ENCODE measurements around the gene GOLGA8A.
"Not testable (repeated sequence)": the region's sequence is repeated elsewhere in the genome, so short reads cannot be mapped to it uniquely, and the experiment has no call there.

GRCh38 chr15:34397637-34398259, 39.9 kb downstream of the GOLGA8A start:
- not testable (repeated sequence) for TF ChIP-seq CTCF (conservative IDR thresholded peaks at IDR 0.05); ZFX (IDR thresholded peaks at IDR 0.05)

All from C4-2B (cell line).